HG03135 (cell line): Measurements from ENCODE around the gene COL27A1.

Experiments
- ATAC-seq: cut with Tn5 transposase; IDR thresholded peaks from one replicate; pipeline ENCODE4 v1.9.1; 2021; ENCODE audit warnings: mild to moderate bottlenecking, moderate library complexity; ENCODE audit not compliant: unreplicated experiment

COL27A1 gene

DNA sequence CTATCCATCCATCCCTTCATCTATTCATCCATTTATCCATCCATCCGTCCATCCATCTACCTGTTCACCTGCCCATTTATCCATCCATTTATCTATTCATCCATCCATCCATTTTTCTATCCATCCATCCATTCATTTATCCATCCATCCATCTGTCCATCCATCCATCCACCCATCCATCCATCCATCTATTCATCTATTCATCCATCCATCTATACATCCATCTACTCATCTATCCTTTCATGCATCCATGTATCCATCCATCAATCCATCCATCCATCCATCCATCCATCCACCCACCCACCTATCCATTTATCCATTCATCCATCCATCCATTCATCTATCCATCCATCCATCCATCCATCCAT, 10.8 kb downstream of the COL27A1 start:
- no peak for ATAC-seq

GRCh38 chr9:114166614-114167572, 11.6 kb downstream of the COL27A1 start:
- no peak for ATAC-seq

DNA sequence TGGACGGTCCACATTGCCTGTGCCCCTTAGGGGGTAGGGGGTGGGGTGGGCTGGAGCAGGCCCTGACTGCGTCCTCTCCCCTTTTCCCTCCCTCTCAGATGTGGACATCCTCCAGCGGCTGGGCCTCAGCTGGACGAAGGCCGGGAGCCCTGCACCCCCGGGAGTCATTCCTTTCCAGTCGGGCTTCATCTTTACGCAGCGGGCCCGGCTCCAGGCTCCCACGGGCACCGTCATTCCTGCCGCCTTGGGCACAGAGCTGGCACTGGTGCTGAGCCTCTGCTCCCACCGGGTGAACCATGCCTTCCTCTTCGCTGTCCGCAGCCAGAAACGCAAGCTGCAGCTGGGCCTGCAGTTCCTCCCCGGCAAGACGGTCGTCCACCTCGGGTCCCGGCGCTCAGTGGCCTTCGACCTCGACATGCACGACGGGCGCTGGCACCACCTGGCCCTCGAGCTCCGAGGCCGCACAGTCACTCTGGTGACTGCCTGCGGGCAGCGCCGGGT, 12.3 kb downstream of the COL27A1 start:
- no peak for ATAC-seq

- no peak for ATAC-seq
These were observed 13.1 kb downstream of the COL27A1 start for GRCh38 chr9:114168281-114169028.

DNA sequence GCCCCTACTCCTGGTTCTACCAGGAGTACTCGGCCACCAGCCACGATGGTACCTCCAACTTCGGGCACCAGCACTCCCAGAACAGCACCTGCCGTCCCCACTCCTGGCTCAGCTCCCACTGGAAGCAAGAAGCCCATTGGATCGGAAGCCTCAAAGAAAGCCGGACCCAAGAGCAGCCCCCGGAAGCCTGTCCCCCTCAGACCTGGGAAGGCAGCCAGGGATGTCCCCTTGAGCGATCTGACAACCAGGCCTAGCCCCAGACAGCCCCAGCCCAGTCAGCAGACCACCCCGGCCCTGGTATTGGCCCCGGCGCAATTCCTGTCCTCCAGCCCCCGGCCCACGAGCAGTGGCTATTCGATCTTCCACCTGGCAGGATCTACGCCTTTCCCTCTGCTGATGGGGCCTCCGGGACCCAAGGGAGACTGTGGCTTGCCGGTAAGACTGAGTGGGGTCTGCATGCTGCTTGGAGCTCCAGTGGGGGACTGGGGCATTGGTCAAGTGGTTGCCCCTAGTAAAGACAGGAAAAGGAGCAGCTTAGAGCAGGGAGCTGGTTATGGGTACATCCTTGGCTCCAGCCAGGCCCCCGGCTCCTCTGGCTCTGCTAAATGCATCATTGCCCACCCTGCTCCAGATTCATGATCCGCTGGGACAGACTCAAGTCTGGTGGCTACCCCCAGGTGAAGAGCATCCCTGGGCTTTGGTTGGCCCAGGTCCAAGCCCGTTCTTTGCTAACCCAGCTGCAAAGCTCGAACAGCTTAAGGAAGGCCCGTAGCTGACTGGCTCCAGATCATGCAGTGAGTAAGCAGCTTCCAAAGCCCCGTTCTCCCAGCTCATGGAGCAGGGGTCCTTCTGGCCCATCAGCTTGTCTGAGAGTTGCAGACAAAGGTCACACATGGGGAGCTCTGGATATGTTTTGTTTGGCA, 14.0 kb downstream of the COL27A1 start:
- ATAC-seq, result no peak

- ATAC-seq, result no peak
These were observed 14.8 kb downstream of the COL27A1 start for GRCh38 chr9:114169952-114170770.

DNA sequence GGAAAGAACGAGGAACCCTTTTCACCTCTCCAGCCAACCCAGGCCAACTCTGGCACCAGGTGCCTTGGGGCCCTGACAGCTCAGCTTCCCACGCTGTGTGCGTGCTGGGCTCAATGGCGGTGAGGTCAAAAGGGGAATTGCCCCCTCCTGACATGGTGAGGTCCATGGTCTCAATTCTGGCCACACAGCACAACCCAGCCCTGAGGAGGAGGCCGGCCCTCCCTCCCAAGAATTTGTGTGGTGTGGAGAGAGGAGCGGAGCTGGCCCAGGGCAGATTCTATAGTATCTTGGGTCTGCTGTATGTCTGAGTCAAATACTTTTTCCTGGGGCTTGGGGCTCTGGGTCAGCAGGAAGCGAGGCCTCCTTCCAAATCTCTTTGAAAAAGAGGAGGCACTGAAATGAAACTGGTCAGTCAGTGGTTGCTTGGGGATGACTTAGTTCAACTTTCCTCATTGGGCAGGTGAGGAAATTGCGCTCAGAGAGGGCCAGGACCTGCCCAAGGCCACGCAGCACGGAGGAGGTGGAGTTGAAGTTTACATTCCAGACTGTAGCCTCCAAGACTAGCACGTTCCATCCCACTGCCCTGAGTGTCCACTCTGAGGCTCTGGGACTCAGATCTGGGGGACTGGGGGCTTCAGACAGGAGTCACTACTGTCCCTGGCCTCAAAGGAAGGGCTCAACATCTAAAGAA, 15.6 kb downstream of the COL27A1 start:
- no peak for ATAC-seq

- ATAC-seq, result no peak
These were observed 16.2 kb downstream of the COL27A1 start for GRCh38 chr9:114171500-114171899.

- no peak for ATAC-seq
These were observed 17.9 kb downstream of the COL27A1 start for GRCh38 chr9:114172981-114173833.

DNA sequence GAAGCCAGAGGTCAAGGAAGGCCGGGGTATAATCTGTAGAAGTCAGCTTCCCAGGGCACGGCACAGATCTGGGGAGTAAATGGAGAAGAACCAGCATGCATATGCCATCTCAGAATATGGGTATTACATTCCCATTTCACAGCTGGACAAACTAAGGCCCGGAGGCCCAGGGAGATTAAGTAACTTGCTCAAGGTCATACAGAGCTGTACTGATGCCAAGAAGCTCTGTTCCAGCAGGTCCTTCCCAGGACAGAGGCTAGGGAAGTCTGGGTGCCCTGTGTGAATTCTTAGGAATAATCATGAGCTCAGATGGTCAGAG, 19.2 kb downstream of the COL27A1 start:
- ATAC-seq, result no peak

DNA sequence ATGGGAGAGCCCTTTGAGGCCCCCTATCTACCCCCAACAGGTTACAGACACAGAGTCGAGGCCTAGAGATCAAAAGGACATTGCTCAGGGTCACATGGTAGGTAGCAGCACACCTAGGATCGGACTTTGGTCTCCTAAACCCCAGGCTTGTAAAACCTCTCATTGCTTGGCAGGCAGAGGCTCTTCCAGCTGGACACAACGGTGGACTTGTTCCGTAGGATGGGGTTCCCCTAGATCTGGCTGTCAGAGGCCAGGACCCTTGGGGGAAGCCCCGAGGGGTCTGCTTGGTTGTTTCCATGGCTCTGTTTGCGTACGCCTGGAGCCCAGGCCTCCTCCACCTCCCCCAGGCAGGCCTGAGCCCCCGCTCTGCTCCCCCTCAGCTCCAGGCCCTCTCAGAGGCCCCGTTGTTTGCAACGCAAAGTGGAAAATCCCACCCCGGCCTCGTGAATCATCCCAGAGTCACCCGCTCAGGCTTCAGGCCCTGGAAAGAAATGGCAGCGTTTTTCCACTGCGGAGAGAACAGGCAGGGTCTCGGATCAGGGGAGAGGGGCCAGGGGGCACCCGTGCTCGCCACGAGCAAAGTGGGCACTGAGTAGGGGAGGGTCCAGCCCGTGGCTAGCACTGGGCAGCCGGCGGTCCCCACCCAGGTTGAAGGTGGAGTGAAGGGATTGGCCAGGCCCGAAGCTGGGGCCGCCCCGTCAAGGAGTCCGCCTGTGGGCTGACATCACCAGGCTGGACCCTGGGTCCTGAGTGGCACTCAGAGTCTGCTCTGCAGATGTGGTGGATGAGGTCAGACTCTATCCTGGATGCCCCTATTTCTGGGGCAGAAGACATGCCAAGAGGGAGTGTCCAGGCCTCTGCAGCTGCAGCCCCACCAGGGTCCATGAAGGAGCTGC, 19.8 kb downstream of the COL27A1 start:
- no peak for ATAC-seq

DNA sequence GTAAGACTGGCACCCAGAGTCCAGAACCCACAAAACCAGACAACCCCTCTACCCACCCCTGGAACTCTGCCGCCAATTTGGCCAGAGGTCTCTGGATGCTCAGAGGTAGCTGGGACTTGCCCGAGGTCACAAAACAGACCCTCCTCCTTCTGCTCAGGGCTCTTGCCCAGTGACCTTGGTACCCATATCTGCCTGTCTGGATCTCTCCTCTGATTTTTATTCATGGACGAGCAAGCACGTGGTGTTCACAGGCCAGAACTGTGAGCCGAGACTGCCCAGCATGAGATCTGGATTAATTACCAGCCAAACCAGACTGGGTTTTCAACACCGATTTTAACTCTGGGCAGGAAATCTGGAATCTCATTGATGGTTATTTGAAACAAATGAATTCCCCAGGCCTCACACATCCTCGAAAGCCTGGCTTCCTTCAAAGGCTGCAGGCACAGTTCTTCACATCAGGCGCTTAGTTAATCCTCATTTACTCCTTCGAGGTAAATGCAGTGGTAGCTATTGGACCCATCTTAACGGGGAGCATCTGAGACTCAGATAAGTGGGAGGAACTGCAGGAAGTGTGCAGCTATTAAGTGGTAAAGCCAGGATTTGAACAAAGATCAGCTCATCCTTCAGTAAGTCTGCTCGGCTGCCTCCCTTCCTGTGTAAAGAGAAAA, 21.4 kb downstream of the COL27A1 start:
- no peak for ATAC-seq

- ATAC-seq, result no peak
These were observed 22.2 kb downstream of the COL27A1 start for GRCh38 chr9:114177423-114178064.

DNA sequence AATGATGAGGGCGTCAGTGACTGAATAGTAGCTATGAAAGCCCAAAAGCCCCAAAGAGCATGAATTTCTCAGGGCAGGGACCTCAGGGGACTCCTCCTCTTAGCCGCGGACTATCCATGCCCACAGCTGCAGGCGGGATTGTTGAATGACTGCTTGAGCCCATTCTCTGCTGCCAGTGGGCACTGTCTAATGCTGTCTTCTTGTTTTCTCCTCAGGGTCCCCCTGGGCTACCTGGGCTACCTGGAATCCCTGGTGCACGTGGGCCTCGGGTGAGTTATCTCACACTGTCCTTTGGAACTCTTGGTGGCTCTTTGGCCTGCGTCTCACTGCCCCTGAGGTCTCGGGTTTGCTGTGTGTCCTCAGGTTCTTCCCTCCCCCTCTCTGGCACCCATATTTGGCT, 22.7 kb downstream of the COL27A1 start:
- ATAC-seq, result no peak

DNA sequence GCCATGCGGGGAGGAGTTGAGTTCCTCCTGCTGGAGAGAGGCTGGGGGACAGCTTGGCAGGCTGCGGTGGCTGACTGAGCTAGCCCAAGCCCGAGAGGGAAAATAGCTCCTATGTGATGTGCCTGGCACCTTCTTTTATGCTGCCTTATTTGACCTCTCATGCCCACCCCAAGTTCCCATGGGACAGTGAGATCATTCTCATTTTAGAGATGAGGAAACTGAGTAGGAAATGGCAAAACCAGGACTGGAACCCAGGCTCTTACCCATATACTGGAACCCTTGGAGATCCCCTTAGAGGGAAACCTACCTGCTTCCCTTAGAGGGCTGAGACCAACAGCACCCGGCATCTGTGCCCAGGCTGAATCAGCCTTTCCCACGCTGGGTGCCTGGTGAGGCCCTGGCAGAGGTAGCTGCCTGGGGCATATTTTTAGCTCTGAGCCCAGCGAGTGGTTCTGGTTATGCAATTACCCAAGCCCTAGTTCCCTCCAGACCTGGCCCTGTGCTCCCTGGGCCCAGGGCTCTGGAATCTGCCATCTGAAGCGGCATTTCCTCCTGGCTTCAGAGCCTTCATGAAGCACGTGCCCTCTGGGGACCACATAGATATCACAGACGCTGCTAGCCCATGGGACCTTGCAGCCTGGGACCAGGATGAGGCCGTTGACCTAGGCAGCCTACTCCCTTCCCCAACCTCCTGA, 23.6 kb downstream of the COL27A1 start:
- no peak for ATAC-seq

- no peak for ATAC-seq
These were observed 24.2 kb downstream of the COL27A1 start for GRCh38 chr9:114179516-114179915.
